Endothelial cell of umbilical vein (primary cell): ENCODE measurements around the gene FMO1. TPM values are rescaled to one million over a fixed set of nuclear protein-coding genes. Genes with fewer than 3 reads are reported as not detected.

Source experiments
- BruUV-seq: library from RNA; stranded (reverse); fragments of 400-500 nt; replicated peaks from 2 replicates; lab custom pipeline; 2021; lab: Mats Ljungman, UMichigan
- CTCF ChIA-PET: fragments of 300-600, 350-600 bp; sonication (Branson Sonifier 250); formaldehyde crosslinking; loops from one replicate; lab custom pipeline; 2021; ENCODE audit warnings: antibody characterized with exemption, inconsistent platforms; lab: Charles Lee
- POLR2A ChIA-PET: fragments of 300-600, 350-600 bp; sonication (Branson Sonifier 250); formaldehyde crosslinking; loops from one replicate; lab custom pipeline; 2021; ENCODE audit warnings: antibody characterized with exemption, inconsistent platforms; lab: Charles Lee
- DNase-seq: peaks from one replicate; pipeline ENCODE4 v3.0.0-alpha.2; 2011; ENCODE audit warnings: low read depth, low spot score
- FAIRE-seq: peaks from 2 replicates; lab custom pipeline; 2011; peaks lifted over from hg19 to GRCh38; lab: Jason Lieb, UNC
- H2AFZ ChIP-seq: 2 replicates; pipeline ENCODE4 v1.6.0; 2012; ENCODE audit warnings: low read depth, low read length, control low read depth, inconsistent platforms
- H3K27ac ChIP-seq: 2 replicates; pipeline ENCODE4 v1.5.1; 2011; ENCODE audit warnings: low read depth, mild to moderate bottlenecking, control low read depth, low read length, moderate library complexity; ENCODE audit not compliant: insufficient read depth
- H3K27me3 ChIP-seq, 2 experiments: 2 replicates each; pipeline versions ENCODE4 v1.6.0 to v1.6.1; 2011; ENCODE audit warnings: low read length in 2 of 2, mixed read lengths in 1 of 2; ENCODE audit not compliant: control insufficient read depth in 2 of 2, insufficient read depth in 2 of 2
- H3K36me3 ChIP-seq, 2 experiments: 2 replicates in 1 of 2; 3 replicates in 1 of 2; pipeline ENCODE4 v1.5.1; 2011; ENCODE audit warnings: low read length in 2 of 2, mild to moderate bottlenecking in 1 of 2, moderate library complexity in 1 of 2; ENCODE audit not compliant: control insufficient read depth in 2 of 2, insufficient read depth in 2 of 2; ENCODE audit errors: extremely low read depth in 1 of 2
- H3K4me1 ChIP-seq: 3 replicates; pipeline ENCODE4 v1.5.1; 2011; ENCODE audit warnings: mild to moderate bottlenecking, low read length; ENCODE audit not compliant: control insufficient read depth, insufficient read depth; ENCODE audit errors: extremely low read depth
- H3K4me2 ChIP-seq: 2 replicates; pipeline ENCODE4 v1.6.1; 2011; ENCODE audit warnings: low read length, control low read depth, mixed read lengths; ENCODE audit not compliant: insufficient read depth
- H3K4me3 ChIP-seq, 3 experiments: fragments of 200-600 bp in 1 of 3; sonication (generic), shearing (Covaris generic) in 1 of 3; replicated peaks in 1 of 3; 2 replicates each; pipeline ENCODE4 v1.5.1; 2011 to 2016; ENCODE audit warnings: control low read depth in 3 of 3, low read length in 3 of 3, mild to moderate bottlenecking in 2 of 3, inconsistent platforms in 1 of 3, low read depth in 1 of 3, moderate library complexity in 1 of 3; ENCODE audit not compliant: insufficient read depth in 1 of 3
- H3K79me2 ChIP-seq: 2 replicates; pipeline ENCODE4 v1.6.0; 2012; ENCODE audit warnings: low read length, inconsistent platforms; ENCODE audit not compliant: control insufficient read depth, insufficient read depth
- H3K9ac ChIP-seq: replicated peaks from 2 replicates; pipeline ENCODE3; 2011; ENCODE audit warnings: low read length, control low read depth; ENCODE audit not compliant: insufficient read depth; ENCODE audit errors: extremely low read depth
- H3K9me1 ChIP-seq: replicated peaks from 3 replicates; pipeline ENCODE4 v1.6.0; 2011; ENCODE audit warnings: mild to moderate bottlenecking, low read length; ENCODE audit not compliant: control insufficient read depth, insufficient read depth; ENCODE audit errors: extremely low read depth
- H3K9me3 ChIP-seq: replicated peaks from 2 replicates; pipeline ENCODE4 v1.5.1; 2012; ENCODE audit warnings: low read length, inconsistent platforms; ENCODE audit not compliant: control insufficient read depth, insufficient read depth
- H4K20me1 ChIP-seq: replicated peaks from 2 replicates; pipeline ENCODE3; 2011; ENCODE audit warnings: mild to moderate bottlenecking, low read length; ENCODE audit not compliant: control insufficient read depth, insufficient read depth; ENCODE audit errors: extremely low read depth
- EZH2 ChIP-seq: IDR thresholded peaks from 2 replicates; pipeline ENCODE4 v1.6.1; 2012; ENCODE audit warnings: borderline replicate concordance, low read depth, mild to moderate bottlenecking, moderate library complexity, low read length, inconsistent platforms; ENCODE audit not compliant: severe bottlenecking
- FOS ChIP-seq: IDR thresholded peaks from 2 replicates; pipeline ENCODE4 v1.6.1; 2011; ENCODE audit warnings: mild to moderate bottlenecking, low read length, moderate library complexity, borderline replicate concordance; ENCODE audit not compliant: insufficient read depth
- GATA2 ChIP-seq: IDR thresholded peaks from 2 replicates; pipeline ENCODE4 v1.7.0; 2011; ENCODE audit warnings: low read depth, mild to moderate bottlenecking, moderate library complexity, mixed read lengths, low read length; ENCODE audit not compliant: insufficient read length, insufficient read depth
- JUN ChIP-seq: IDR thresholded peaks from 2 replicates; pipeline ENCODE4 v1.6.1; 2011; ENCODE audit warnings: borderline replicate concordance, low read depth; ENCODE audit not compliant: insufficient read length, insufficient read depth
- MAX ChIP-seq: IDR thresholded peaks from 2 replicates; pipeline ENCODE4 v1.6.1; 2011; ENCODE audit not compliant: insufficient read depth, insufficient read length
- MYC ChIP-seq: IDR thresholded peaks from one replicate; pipeline ENCODE4 v1.6.1; 2011; ENCODE audit warnings: mild to moderate bottlenecking, low read depth, low read length
- POLR2A ChIP-seq: IDR thresholded peaks from 2 replicates; pipeline ENCODE4 v1.6.1; 2012; ENCODE audit warnings: low read depth, mild to moderate bottlenecking, control low read depth, low read length
- POLR2AphosphoS5 ChIP-seq: IDR thresholded peaks from 2 replicates; pipeline ENCODE4 v1.6.1; 2012; ENCODE audit warnings: low read depth, mild to moderate bottlenecking, control low read depth, low read length, moderate library complexity; ENCODE audit not compliant: insufficient read depth
- dilution Hi-C: fragments of 300-500 bp; cut with MboI; formaldehyde crosslinking; loops from one replicate; pipeline ENCODE4 v1.15.0; 2019; ENCODE audit warnings: low sequenced_read_pairs; ENCODE audit not compliant: extremely low pct_ligation_motif_present
- intact Hi-C: fragments of 100-400 bp; cut with micrococcal nuclease; formaldehyde crosslinking; loops from one replicate; pipeline ENCODE4 v1.10.0; 2022
- polyA plus RNA-seq, 4 experiments: library from polyadenylated mRNA; depleted of rRNA in 3 of 4; stranded (reverse) in 3 of 4; unstranded in 1 of 4; fragments of >200 nt; gene quantifications; 2 replicates each; pipeline versions ENCODE4 v1.2.1 to v1.2.3, GENCODE V29; 2011 to 2012; ENCODE audit warnings: missing spikeins in 1 of 4
- total RNA-seq: library from RNA; stranded (reverse); gene quantifications from 2 replicates; pipeline ENCODE4 v1.2.3, GENCODE V29; 2021
- TF ChIP-seq, protein P1 (sequence below), 2 donors: IDR thresholded peaks; 1 replicate in 1 of 2; 2 replicates in 1 of 2; pipeline ENCODE4 v1.5.1; 2011; ENCODE audit warnings: low read length in 2 of 2, mild to moderate bottlenecking in 2 of 2, moderate library complexity in 2 of 2, control low read depth in 1 of 2, inconsistent platforms in 1 of 2, low read depth in 1 of 2; ENCODE audit not compliant: insufficient read depth in 1 of 2; ENCODE audit errors: extremely low read depth in 1 of 2

The FMO1 gene
- total and polyA plus RNA-seq, 2 donors (not counting 3 experiments of a cell fraction or from before 2014, with no cell fraction given) = not detected

GRCh38 chr1:171250263-171250662 is 2.0 kb downstream of the FMO1 start:
- Histone ChIP-seq H3K4me3 (no peak overlapping the region), H3K9ac (no peak overlapping the region), H2AFZ (no peak overlapping the region), H3K9me1 (no peaks in the 10 kb centered on the region), H3K27me3 (peaks cover 8 to 12% of the 10 kb centered on the region in 2 experiments), H3K4me1 (no peaks in the 10 kb centered on the region), H3K9me3 (no peaks in the 10 kb centered on the region), H4K20me1 (no peaks in the 10 kb centered on the region), H3K4me2 (no peak overlapping the region), H3K79me2 (no peaks in the 10 kb centered on the region), H3K27ac (no peak overlapping the region), H3K36me3 (no peaks in the 10 kb centered on the region)
- dilution Hi-C loops = no loop called here
- no peak for DNase-seq
- no peak for FAIRE-seq
- CTCF ChIA-PET = interaction anchor here (0.7 kb wide), 1 partner anchor 64 kb away, joined by 3 read pairs; the partner anchor contains the start of gene FMO4
- intact Hi-C loops = no loop called here
- POLR2A ChIA-PET = no interaction called here
- TF ChIP-seq GATA2 = no peak
- TF ChIP-seq, protein P1, sequence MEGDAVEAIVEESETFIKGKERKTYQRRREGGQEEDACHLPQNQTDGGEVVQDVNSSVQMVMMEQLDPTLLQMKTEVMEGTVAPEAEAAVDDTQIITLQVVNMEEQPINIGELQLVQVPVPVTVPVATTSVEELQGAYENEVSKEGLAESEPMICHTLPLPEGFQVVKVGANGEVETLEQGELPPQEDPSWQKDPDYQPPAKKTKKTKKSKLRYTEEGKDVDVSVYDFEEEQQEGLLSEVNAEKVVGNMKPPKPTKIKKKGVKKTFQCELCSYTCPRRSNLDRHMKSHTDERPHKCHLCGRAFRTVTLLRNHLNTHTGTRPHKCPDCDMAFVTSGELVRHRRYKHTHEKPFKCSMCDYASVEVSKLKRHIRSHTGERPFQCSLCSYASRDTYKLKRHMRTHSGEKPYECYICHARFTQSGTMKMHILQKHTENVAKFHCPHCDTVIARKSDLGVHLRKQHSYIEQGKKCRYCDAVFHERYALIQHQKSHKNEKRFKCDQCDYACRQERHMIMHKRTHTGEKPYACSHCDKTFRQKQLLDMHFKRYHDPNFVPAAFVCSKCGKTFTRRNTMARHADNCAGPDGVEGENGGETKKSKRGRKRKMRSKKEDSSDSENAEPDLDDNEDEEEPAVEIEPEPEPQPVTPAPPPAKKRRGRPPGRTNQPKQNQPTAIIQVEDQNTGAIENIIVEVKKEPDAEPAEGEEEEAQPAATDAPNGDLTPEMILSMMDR (IDR thresholded peaks at IDR 0.05; ENCODE audit: extremely low read depth in 1 of 2, insufficient read depth in 1 of 2, low read depth in 1 of 2, low read length in 2 of 2) = no peak
- no peak for TF ChIP-seq MYC
- TF ChIP-seq POLR2A = no peak
- no peak for TF ChIP-seq MAX
- TF ChIP-seq JUN = no peak
- TF ChIP-seq EZH2 = no peak
- no peak for TF ChIP-seq FOS
- no peak for TF ChIP-seq POLR2AphosphoS5
- BruUV-seq = no TSS peak
